NCI-H128 (cell line): ENCODE results near the gene ILK.

Experiments used
- DNase-seq: peaks from one replicate; lab custom pipeline; 2025; ENCODE audit not compliant: unreplicated experiment; lab: John Stamatoyannopoulos, UW

ILK gene

DNA sequence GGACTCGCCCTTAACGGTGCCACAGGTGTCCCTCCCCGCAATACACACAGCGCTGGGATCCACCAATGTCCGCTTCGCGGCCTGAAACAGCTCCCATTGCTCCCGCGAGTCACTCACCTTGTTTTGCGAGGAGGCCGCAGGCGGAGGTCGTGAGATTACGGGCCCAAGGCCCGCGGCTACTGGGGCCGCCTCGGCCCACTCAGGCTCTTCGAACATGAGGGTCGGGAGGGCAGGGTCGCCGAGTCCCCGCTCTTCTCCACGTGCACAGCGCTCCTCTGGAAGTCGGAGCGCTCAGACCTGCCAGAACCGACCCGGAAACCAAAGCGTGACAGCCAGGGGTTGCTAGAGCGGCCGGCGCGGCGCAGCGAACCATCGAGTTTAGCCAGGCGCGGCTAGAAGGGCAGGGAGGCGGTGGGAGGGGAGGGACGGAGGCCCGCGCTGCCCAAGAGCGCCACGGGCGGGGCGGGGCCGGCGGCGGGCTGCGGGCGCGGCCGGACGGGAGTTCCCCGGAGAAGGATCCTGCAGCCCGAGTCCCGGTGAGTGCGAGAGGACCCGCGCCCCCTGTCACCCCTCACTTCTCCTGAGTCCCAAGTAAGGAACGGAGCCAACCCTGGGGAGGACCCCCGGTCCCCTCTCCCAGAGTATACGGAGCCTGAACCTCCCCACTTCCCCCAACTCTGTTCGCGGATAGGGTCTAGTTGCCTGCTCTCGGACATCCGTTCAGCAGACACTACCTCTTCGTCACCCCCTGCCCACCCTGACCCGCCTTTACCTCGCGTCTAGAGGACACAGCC lies at the start of gene ILK, which contains the start of gene RRP8:
TSS of gene ILK (plus strand) at position 488 of the 794 bp plus-strand sequence. CDS start 498 bp downstream, outside the sequence.
TSS of gene RRP8 (minus strand) at position 330 of the 794 bp plus-strand sequence. CDS start at position 216, 114 bp downstream.
- peak; percentile 72 for DNase-seq

DNA sequence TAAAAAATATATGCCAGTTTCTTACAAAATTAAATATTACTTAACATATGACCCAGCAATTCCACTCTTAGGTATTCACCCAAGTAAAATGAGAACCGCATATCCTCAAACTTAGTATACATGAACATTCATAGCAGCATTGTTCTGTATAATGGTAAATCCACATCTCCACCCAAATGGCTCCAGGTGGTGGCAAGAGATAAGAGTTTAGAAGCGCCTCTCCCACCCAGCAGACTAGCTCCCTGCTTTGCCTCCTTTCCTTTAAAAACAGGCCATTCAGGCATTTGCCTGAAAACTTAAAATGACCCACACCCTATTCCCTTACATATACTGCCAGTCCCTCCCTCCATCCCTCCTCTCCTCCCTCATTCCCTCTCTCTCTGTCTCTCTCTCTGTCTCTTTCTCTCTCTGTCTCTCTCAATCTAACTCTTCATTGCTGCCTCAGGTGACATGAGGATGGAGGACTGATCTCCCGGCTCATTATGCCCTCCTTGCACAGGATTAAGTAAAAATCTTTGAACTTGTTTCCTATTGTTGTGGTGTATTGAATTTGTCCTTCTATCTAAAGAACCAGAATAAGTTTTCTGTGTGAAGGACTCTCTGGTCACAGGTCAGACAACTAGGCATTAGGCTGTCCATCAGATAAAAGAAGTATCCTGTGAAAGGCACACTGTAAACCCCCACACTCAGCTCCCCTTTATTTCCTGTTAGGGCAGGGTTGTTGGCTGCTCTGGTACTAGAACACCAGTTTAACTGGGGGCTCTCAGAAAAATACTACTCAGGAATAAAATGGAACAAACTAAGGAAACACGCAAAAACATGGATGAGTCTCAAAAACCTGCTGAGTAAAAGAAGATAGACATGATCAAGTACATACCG lies 48.5 kb upstream of the ILK start:
- DNase-seq = no peak

DNA sequence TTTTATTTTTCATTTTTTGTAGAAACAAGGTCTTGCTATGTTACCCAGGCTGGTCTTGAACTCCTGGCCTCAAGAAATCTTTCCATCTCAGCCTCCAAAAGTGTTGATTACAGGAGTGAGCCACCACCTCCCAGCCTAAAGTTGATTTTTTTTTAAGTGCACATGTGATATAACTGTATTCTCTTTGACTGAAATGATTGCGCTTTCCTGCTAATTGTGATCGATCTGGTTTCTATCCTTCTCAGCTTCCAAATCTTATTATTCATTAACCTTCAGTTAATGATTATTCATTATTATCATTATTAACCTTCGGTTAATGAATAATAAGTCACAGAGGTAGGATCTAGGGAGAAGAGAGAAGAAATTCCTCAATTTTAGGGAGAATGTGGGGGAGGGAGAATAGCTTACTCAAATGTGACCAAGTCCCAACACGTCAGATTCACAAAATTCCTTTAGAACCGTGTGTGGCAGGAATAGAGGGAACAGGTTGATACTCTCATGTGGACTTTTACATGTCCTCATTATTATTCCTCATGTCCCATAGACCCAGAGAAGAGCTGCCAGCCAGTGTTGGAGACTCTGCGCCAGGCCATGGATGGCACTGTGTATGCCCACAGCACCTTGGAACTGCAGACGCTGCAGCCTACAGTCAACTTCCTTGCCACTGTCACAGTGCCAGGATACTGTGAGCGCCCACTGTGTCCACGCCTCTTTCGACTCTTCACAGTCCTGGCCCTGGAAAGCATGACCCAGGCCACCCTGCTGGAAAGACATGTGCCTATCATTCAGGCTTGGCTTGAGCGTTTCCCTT lies 47.2 kb upstream of the ILK start:
- DNase-seq = no peak

DNA sequence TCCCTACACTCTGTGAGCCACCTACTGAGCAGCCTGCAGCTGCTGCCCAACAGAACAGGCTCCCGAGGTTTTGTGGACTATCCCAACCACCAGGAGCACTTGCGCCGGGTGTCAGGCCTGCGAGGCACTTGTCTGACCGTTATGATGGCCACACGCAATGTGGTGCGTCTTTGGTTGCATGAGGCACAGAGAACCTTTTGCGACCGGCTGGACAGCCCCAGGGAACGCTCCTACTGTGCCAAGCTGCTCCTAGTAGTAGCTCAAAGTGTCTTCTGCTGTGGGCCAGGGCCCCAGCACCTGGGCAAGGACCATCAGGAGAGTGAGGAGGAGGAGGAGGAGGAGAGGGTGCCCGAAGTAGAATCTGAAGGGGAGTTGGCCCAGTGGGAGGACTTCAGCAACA lies 46.5 kb upstream of the ILK start:
- no peak for DNase-seq

DNA sequence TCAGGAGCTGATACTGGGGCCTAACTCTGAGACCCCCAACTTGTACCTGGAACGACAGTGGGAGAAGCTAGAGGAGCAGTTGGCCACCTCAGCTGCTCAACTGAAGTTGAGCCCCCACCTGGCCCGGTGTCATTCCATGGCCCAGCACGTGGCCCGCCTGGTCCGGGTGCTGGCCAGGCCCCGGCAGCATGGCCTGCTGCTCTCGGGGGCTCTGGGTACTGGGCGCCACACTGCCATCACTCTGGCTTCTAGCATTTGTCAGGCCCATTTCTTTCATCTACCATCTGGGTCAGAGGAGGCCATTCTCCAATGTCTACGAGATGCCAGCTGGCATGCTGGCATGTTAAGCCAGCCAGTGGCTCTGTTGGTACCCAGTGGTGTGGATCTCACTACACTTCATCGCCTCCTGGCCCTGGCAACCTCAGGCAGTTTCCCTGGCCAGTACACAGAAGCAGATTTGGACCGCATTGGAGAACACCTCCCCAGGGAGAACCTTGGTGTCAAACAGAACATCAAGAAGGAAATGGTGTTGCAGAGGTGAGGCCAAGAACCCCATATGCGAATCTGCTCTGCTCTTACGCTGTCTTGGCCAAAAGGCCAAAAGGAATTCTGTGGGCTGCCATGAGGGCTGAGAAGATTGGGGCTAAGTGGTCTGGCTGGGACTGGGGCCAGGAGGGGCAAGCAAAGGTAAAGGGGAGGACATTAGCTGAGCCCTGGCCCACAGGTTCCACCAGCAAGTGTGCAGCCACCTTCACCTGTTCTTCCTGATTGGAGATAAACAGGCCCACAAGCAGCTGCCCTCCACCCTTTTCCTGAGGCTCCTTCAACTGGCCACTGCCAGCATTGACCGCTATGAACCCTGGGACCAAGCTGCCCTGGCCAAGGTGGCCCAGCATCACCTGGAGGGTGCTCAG lies 45.6 kb upstream of the ILK start:
- DNase-seq = no peak

DNA sequence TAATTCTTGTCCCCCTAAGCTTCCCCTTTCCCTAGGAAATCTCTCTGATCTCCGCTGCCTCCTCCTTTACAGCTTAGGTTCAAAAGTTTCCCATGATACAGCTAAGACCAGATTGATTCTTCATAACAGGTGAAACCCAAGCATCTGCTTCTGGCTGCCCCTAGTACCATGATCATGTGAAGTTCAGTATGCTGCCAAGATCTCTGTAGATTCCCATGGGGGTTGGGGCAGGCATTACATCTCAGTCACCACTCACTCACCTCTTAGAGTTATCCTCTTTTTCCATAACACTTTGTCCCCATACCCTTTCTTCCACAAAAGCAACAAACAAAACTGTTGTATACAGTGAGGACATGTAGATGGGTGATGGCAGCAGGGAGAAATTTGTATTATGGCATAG lies 44.2 kb upstream of the ILK start:
- no peak for DNase-seq

DNA sequence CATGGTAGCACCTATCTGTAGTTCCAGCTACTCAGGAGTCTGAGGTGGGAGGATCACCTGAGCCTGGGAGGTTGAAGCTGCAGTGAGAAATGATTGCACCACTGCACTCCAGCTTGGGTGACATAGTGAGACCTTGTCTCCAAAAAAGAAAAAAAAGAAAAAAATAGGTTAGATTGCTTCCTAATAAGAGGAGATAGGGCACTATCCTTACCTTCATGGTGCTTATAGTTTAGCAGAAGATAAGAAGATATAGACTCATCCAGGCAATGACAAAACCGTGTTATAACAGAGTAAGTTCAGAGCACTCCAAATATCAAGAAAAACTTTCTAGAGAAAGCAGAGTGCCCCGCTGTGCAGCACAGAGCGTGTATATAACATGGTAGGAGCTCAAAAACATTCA lies 42.3 kb upstream of the ILK start:
- DNase-seq = no peak

DNA sequence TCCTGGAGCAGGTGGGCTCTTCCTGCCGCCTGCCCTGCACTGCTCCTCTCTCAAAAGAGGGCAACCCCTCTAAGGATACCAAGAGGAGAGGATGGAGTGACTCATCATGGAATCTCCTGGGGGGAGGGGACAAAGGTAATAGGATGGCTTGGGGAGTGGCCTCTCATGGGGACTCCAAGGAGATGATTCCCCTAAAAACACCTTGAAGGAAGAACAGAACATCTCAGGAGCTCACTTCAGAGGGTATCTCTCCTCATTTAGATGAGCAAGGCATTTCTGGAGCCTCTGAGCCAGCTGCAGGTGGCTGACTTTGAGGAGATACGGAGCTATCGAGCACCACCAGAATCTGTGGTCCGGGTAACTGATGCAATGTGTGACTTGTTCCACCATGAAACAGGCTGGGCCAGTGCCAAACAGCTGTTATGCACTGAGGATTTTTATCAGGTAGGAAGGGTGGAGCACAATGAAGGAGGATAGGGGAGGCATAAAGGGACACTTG lies 40.4 kb upstream of the ILK start:
- DNase-seq = no peak

DNA sequence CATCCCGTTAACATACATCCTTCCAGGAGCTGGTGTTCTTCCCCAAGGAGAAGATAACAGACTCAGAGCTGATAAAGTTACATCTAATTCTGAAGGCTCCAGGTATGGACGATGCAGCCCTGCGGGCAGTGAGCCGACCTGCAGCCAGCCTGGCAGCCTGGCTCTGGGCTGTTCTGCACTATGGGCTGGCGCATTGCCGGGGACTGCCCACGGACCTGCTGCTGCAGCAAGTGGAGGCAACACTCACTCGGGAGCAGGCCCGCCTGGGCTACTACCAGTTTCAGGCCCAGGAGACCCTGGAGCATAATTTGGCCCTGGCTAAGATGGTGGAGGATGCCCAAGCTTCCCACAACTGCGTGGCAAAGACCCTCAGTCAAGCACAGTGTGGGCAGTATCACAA lies 39.9 kb upstream of the ILK start:
- no peak for DNase-seq

DNA sequence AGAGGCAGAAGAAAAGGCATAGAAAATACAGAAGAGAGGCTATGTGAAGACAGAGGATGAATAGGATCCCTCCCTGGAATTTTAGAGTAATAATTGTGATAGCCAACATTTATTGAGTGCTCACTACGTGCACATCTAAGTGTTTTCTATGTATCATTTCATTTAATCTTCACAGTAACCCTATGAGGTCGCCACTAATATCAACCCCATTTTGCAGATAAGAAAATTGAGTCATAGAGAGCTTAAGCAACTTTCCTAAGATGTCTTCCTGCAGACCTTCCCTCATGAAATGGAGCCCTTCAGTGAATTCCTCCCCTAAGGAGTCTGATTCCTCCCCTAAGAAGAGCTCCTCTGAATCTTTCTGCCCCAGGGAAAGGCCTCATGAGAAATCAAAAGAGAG lies 38.2 kb upstream of the ILK start:
- no peak for DNase-seq

DNA sequence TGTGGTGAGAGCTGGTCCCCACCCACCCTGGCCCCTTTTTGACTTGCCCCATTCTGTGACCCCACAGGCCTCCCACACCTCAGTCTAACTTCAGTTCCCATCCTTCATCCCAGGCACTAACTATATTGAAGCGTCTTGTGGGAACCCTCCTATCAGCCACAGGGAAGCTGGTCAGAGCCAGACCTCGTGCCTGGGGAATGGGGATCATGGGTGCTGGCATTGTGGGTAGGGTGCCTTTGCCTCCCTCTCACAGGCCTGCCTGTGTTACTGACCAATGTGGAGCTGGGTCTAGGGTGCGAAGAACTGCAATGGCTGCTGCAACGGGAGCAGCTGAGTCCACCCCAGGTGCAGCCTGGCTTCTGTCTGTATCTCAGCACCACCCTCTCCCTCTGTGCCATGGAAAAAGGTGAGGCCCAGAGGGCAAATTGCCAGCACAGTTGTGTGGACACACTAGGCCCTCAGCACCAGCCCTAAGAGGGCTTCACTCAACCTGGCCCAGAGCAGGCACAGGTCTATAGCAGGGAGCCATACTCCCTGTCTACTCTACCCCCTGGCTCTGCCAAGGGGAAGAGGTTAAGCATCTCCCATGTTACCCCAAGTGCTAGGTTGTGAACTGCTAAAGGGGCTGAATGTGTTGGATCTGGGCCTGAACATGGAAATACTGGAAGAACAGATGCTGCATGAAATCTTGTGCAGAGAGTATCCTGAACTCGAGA lies 37.4 kb upstream of the ILK start:
- DNase-seq = no peak

DNA sequence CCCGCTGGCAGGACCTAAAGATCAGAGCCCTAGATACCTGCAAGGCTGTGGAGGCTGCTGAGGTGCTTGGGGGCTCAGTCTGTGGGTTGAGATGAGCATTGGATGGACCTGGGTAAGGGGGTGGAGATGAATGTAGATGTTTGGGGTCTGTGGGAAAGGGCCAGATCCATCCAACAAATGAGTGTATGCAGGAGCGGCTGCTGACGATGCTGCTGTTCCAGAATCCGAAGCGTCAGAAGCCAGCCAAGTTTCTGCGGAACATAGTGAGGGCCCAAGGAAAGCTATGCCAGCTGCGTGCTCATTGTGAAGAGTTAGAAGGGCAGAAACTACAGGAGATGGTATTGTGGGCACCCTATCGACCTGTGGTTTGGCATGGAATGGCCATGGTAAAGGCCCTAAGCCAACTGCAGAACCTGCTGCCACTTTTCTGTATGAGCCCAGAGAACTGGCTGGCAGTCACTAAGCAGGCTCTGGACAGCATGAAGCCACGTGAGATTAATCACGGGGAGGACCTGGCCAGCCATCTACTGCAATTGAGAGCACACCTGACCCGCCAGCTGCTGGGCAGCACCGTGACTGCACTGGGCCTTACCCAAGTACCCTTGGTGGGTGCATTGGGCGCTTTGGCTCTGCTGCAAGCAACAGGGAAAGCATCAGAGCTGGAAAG lies 36.7 kb upstream of the ILK start:
- no peak for DNase-seq

DNA sequence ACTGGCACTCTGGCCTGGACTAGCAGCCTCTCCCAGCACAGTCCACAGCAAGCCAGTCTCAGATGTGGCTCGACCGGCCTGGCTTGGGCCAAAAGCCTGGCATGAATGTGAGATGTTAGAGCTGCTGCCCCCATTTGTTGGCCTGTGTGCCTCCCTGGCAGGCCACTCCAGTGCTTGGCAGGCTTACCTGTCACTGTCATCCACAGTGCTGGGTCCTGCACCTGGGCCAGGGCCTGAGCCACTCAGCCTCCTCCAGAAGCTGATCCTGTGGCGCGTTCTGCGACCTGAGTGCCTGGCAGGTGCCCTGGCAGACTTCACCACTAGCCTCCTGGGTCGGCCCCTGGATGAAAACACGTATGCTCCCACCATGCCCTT lies 36.2 kb upstream of the ILK start:
- DNase-seq = no peak

DNA sequence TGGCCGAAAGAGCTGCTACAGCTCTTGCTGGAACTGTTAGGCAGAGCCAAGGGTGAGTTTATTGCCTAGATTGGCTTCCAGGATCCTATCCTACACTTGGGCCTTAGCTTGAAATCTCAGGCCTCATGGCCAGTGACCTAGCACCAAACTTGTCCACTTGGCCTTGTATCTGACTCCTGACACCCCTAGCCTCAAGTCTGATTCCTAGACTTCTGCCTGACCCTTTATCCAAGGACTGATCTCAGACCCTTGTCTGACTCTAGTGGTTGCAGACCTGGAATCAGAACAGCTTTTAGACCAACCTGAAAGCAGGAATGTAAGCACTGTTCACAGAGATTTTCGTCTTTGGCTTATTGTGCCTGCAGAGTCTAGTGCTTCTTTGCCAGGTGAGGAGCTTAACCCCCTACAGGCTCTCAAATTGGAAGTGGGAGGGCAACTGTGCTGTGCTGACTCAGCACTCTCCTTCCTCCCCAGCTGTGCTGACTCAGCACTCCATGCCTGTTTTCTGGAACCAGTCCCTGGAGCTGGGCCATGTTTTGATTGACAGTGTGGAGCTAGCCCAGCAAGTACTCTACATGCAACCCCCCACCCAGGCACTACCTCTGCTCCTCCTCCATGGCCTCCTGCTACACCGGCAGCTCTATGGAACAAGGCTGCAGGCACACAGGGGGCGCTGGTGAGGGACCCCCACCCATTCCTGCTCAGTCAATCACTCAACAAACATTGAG lies 35.2 kb upstream of the ILK start:
- DNase-seq = no peak

DNA sequence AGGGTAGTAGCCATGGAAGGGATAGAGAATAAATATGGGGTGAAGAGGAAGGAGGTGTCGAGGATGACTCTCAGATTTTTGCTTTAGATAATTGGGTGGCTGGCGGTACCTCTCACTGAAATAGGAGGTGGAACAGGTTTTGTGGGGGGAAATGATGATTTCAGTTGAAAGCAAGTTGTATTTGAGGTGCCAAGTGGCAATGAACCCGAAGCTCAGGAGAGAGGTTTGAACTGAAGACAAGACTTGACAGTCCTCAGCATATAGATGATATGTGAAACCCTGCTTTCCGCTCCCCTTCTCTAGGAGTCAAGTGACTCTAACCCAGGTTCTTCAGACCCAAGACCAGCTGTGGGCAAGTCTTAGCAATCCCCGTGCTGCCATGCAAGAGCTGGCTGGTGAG lies 33.9 kb upstream of the ILK start:
- DNase-seq = no peak

DNA sequence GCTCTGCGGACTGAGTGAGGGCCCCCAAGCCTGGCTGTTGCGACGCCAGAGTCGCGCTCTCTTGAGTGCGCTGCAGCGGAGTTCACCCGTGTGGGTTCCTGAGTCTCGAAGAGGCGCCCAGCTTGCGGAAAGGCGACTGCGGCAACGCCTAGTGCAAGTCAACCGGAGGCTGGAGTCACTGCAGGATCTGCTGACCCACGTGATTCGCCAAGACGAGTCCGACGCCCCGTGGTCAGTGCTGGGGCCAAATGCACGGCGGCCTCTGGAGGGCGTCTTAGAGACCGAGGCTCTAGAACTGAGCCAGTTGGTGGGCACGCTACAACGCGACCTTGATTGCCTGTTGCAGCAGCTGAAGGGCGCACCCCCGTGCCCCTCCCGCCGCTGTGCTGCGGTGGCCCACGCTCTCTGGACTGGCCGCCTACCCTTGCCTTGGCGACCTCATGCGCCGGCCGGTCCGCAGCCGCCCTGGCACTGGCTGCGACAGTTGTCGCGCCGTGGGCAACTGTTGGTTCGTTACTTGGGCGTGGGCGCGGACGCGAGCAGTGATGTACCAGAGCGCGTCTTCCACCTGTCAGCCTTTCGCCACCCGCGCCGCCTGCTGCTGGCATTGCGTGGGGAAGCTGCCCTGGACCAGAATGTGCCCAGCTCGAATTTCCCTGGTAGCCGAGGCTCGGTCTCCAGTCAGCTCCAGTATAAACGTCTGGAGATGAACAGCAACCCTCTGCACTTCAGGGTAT lies 32.7 kb upstream of the ILK start:
- DNase-seq = no peak

DNA sequence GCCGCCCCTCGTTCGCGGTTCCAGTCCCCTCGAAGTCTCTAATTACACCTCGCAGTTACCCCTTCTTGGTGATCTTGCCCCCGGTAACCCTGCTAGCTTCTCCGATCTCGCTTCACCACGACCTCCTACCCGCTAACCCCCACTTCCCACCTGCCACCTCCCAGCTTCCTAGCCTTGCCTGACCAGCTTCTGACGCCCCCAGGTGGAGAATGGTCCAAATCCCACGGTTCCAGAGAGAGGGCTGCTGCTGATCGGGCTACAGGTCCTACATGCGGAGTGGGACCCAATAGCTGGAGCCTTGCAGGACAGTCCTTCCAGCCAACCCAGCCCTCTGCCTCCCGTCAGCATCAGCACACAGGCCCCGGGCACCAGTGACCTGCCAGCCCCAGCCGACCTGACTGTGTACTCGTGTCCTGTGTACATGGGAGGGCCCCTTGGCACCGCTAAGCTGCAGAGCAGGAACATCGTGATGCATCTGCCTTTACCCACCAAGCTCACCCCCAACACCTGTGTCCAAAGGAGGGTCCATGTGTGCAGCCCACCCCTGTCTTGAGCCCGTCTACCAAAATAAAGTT lies 32.1 kb upstream of the ILK start:
- DNase-seq = no peak
